ENCODE measurements around the gene SEC22C.
"Not testable (repeated sequence)": the region's sequence is repeated elsewhere in the genome, so short reads cannot be mapped to it uniquely, and the experiment has no call there.

The SEC22C gene
- 132 to 155 reads per million in 2 donors for total RNA-seq

GRCh38 chr3:42581709-42582473, at the start of gene SEC22C:
SEC22C (minus strand) TSS chr3:42581967; CDS start chr3:42569046, 12,921 bp downstream.
- DNase-seq: peak; percentile 94

- DNase-seq: no peak
Measured at GRCh38 chr3:42613462-42613861, 31.7 kb upstream of the SEC22C start.

GRCh38 chr3:42612928-42613327, 31.2 kb upstream of the SEC22C start:
- no peak for DNase-seq

- no peak for DNase-seq
Measured at GRCh38 chr3:42612217-42612616, 30.4 kb upstream of the SEC22C start.

- no peak for DNase-seq
Measured at GRCh38 chr3:42610976-42611375, 29.2 kb upstream of the SEC22C start.

GRCh38 chr3:42608581-42608980, 26.8 kb upstream of the SEC22C start:
- no peak for DNase-seq

- DNase-seq: no peak
Measured at GRCh38 chr3:42605546-42606173, 23.9 kb upstream of the SEC22C start.

- no peak for DNase-seq
Measured at GRCh38 chr3:42602961-42603360, 21.2 kb upstream of the SEC22C start.

GRCh38 chr3:42601896-42602581, 20.3 kb upstream of the SEC22C start:
- DNase-seq: no peak

- DNase-seq: no peak
Measured at GRCh38 chr3:42600958-42601675, 19.4 kb upstream of the SEC22C start.

GRCh38 chr3:42600111-42600957, 18.6 kb upstream of the SEC22C start, which contains the start of gene NKTR:
NKTR (plus strand) TSS chr3:42600686; CDS start chr3:42601007, 321 bp downstream.
- peak; percentile 95 for DNase-seq

GRCh38 chr3:42597098-42597497, 15.3 kb upstream of the SEC22C start:
- not testable (repeated sequence) for DNase-seq

GRCh38 chr3:42595682-42596081, 13.9 kb upstream of the SEC22C start:
- DNase-seq: no peak

GRCh38 chr3:42593635-42594034, 11.9 kb upstream of the SEC22C start:
- no peak for DNase-seq

GRCh38 chr3:42591811-42592210, 10.0 kb upstream of the SEC22C start:
- DNase-seq: no peak

- no peak for DNase-seq
Measured at GRCh38 chr3:42590989-42591756, 9.4 kb upstream of the SEC22C start.

GRCh38 chr3:42589382-42590109, 7.8 kb upstream of the SEC22C start:
- DNase-seq: no peak

- no peak for DNase-seq
Measured at GRCh38 chr3:42588625-42589024, 6.9 kb upstream of the SEC22C start.

- no peak for DNase-seq
Measured at GRCh38 chr3:42582474-42583070, 805 bp upstream of the SEC22C start.

GRCh38 chr3:42581400-42581708, 413 bp downstream of the SEC22C start:
- no peak for DNase-seq
